Choroid plexus epithelial cell (primary cell): ENCODE measurements around the gene LMOD1.

Source experiments
- DNase-seq: peaks from one replicate; pipeline ENCODE4 v3.0.0-alpha.2; 2010; ENCODE audit warnings: low read depth
- H3K4me3 ChIP-seq: 2 replicates; pipeline ENCODE4 v1.5.1; 2011; ENCODE audit warnings: low read depth, mild to moderate bottlenecking, control low read depth, low read length, moderate library complexity
- CTCF ChIP-seq: conservative IDR thresholded peaks from 2 replicates; pipeline ENCODE4 v1.5.1; 2011; ENCODE audit warnings: low read depth, mild to moderate bottlenecking, control low read depth, inconsistent platforms, low read length, moderate library complexity

LMOD1 gene

DNA sequence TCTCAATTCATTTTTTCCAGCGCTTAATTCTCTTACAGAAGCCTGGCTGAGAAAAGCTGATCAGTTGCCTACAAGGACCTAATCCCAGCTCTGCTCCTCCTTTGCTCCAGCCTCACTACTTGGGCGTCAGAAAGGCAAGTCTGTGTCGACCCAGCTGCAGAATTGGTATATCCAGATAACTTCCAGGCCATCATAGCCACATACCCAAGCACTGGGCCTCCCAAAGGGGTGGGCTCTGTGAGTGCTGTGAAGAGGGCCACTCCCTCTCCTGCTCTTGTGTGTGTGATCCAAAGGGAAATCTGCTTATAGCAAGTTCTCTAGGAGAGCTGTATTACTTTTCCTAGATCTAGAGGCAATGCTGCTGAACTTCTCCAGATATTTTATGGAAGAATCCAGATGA lies 18.1 kb downstream of the LMOD1 start:
- DNase-seq: no peak
- no peak overlapping the region for H3K4me3 ChIP-seq
- TF ChIP-seq CTCF: no peak

GRCh38 chr1:201925981-201926645 lies 20.2 kb downstream of the LMOD1 start:
- peak; percentile 80 for DNase-seq

GRCh38 chr1:201925301-201925567 lies 21.1 kb downstream of the LMOD1 start:
- no peak for DNase-seq
- no peak for TF ChIP-seq CTCF
- H3K4me3 ChIP-seq: no peak overlapping the region

More at GRCh38 chr1:201925981-201926645, 20.2 kb downstream of the LMOD1 start:
- no peak for TF ChIP-seq CTCF
- H3K4me3 ChIP-seq: no peak overlapping the region

GRCh38 chr1:201921952-201922558 lies 24.3 kb downstream of the LMOD1 start:
- no peak for DNase-seq
- no peak overlapping the region for H3K4me3 ChIP-seq
- TF ChIP-seq CTCF: no peak

- no peak for DNase-seq
- no peak for TF ChIP-seq CTCF
- no peak overlapping the region for H3K4me3 ChIP-seq
These were observed 28.0 kb downstream of the LMOD1 start for GRCh38 chr1:201918343-201918742.

DNA sequence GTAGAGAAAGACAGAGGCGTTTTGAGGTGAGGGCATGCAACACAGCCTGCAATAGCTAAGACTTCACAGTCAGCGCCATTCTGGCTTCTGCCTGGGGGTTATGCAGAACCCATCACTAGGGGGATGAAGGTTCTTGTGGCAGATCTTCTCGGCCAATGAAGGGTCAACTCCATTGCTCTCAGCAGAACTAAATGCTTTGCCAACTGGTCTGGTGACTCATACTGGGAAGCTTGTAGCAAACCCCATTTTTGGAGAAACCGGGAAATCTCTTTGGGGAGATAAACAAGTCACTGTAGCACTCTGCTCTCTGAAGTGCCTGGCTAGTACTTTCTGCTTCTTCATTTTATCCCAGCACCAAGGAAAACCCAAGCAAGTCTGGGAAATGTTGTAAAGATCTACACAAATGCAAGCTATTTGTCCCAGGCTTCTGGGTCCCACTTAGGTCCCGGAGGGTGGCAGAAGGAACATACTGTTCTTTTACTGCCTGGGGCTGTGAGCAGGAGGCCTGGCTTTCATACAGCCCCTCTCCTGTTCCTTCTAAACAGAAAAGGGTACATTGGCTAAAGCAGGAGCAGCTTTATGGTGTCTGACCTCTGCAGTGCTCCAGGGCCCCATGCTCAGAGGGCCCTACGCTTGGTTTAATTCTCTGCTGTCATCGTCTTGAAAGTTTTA lies 28.9 kb downstream of the LMOD1 start:
- H3K4me3 ChIP-seq: no peak overlapping the region
- peak; percentile 5 for TF ChIP-seq CTCF
- DNase-seq: peak; percentile 88
